ENCODE data around the gene NOP53. TPM values are rescaled to one million over a fixed set of nuclear protein-coding genes. Genes with fewer than 3 reads are reported as not detected.

Gene NOP53
- total and polyA plus RNA-seq, 9 of the 15 experiments (the other 6 are each of a cell fraction or from before 2014, with no cell fraction given) = 6.5 to 274 (median 145) TPM

DNA sequence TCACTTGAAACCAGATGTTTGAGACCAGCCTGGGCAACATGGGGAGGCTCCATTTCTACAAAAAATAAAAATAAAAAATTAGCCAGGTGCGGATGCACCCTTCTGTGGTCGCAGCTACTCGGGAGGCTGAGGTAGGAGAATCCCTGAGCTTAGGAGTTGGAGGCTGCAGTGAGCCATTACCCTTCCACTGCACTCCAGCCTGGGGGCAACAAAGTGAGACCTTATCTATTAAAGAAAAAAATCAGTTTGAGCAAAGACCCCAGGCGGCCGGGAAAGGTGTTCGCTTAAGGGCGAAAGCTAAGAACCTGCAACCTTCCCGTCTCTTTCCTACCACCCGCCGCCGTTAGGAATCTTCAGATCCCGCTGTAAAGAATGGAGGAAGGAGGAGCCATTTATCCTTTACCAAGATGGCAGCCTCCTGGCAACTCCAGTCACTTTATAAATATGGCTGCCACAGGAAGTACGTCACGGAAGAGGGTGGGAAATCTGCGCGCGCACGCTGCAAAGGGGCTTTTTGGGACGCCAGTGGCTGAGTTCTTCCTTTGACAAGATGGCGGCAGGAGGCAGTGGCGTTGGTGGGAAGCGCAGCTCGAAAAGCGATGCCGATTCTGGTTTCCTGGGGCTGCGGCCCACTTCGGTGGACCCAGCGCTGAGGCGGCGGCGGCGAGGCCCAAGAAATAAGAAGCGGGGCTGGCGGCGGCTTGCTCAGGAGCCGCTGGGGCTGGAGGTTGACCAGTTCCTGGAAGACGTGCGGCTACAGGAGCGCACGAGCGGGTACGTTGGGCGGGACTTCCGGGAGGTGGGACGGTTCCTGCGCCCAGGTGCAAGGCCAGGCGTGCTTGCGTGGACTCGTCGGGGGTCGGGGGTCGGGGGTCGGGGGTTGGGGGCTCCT lies at the start of gene NOP53 (continued):
- TF ChIP-seq, protein P1, sequence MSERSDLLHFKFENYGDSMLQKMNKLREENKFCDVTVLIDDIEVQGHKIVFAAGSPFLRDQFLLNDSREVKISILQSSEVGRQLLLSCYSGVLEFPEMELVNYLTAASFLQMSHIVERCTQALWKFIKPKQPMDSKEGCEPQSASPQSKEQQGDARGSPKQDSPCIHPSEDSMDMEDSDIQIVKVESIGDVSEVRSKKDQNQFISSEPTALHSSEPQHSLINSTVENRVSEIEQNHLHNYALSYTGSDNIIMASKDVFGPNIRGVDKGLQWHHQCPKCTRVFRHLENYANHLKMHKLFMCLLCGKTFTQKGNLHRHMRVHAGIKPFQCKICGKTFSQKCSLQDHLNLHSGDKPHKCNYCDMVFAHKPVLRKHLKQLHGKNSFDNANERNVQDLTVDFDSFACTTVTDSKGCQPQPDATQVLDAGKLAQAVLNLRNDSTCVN (CRISPR knock-in tag; IDR thresholded peaks at IDR 0.05) = no peak
- TF ChIP-seq MAX (CRISPR knock-in tag; IDR thresholded peaks at IDR 0.05) (no peak; the same call in 1 of the 2 replicates), LARP7 (IDR thresholded peaks at IDR 0.05) (no peak), L3MBTL2 (IDR thresholded peaks at IDR 0.05) (peak; percentile 63; the same call in 1 of the 2 replicates), ZNF24 (IDR thresholded peaks at IDR 0.05) (no peak), ZNF445 (CRISPR knock-in tag; IDR thresholded peaks at IDR 0.05; ENCODE audit: low read depth) (no peak), ZBTB9 (CRISPR knock-in tag; IDR thresholded peaks at IDR 0.05) (peak; percentile 64; the same call in 1 of the 2 replicates), ZNF696 (CRISPR knock-in tag; conservative IDR thresholded peaks at IDR 0.05) (no peak), JUNB (CRISPR knock-in tag; conservative IDR thresholded peaks at IDR 0.05) (no peak), CHAMP1 (IDR thresholded peaks at IDR 0.05) (no peak; the same call in 1 of the 2 replicates), ZNF551 (CRISPR knock-in tag; IDR thresholded peaks at IDR 0.05) (no peak), ZNF449 (CRISPR knock-in tag; IDR thresholded peaks at IDR 0.05) (no peak), CCAR2 (IDR thresholded peaks at IDR 0.05; ENCODE audit: low read depth, low read length) (no peak), POLR3A (IDR thresholded peaks at IDR 0.05; ENCODE audit: borderline replicate concordance, extremely low read depth, insufficient read depth, insufficient read length) (no peak), C11orf30 (IDR thresholded peaks at IDR 0.05; ENCODE audit: low read depth) (peak; percentile 89), JUN (IDR thresholded peaks at IDR 0.05; ENCODE audit: borderline replicate concordance, low read depth, low read length) (peak; percentile 26; the same call in 1 of the 2 replicates), JUN (CRISPR knock-in tag; IDR thresholded peaks at IDR 0.05; ENCODE audit: borderline replicate concordance) (no peak), OTX1 (CRISPR knock-in tag; IDR thresholded peaks at IDR 0.05) (0 out of 2 replicates have a peak, but pooled peaks have one; percentile 64)
- TF ChIP-seq, protein P2, sequence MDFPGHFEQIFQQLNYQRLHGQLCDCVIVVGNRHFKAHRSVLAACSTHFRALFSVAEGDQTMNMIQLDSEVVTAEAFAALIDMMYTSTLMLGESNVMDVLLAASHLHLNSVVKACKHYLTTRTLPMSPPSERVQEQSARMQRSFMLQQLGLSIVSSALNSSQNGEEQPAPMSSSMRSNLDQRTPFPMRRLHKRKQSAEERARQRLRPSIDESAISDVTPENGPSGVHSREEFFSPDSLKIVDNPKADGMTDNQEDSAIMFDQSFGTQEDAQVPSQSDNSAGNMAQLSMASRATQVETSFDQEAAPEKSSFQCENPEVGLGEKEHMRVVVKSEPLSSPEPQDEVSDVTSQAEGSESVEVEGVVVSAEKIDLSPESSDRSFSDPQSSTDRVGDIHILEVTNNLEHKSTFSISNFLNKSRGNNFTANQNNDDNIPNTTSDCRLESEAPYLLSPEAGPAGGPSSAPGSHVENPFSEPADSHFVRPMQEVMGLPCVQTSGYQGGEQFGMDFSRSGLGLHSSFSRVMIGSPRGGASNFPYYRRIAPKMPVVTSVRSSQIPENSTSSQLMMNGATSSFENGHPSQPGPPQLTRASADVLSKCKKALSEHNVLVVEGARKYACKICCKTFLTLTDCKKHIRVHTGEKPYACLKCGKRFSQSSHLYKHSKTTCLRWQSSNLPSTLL (IDR thresholded peaks at IDR 0.05) = no peak
